Mesenchymal stem cell (in vitro differentiated cells and primary cell): ENCODE data around the gene PARP12.
A peak's percentile ranks its signal among the peaks of the same experiment; 100 is the strongest.

Source experiments
- DNase-seq: peaks from one replicate; pipeline ENCODE4 v3.0.0-alpha.2; 2013
- H2AFZ ChIP-seq: one replicate; pipeline ENCODE4 v1.6.1; 2013; ENCODE audit warnings: low read depth, mild to moderate bottlenecking, control low read depth, inconsistent platforms, low read length, moderate library complexity
- H2AK5ac ChIP-seq: 2 replicates; pipeline ENCODE4 v1.6.1; 2013; ENCODE audit warnings: low read length, moderate library complexity, mild to moderate bottlenecking, inconsistent platforms; ENCODE audit not compliant: severe bottlenecking
- H2BK120ac ChIP-seq: one replicate; pipeline ENCODE4 v1.6.1; 2013; ENCODE audit warnings: low read depth, mild to moderate bottlenecking, inconsistent platforms, low read length, moderate library complexity
- H2BK12ac ChIP-seq, 2 experiments: one replicate each; pipeline ENCODE4 v1.6.1; 2013; ENCODE audit warnings: inconsistent platforms in 2 of 2, low read length in 2 of 2, mild to moderate bottlenecking in 2 of 2, moderate library complexity in 2 of 2, control low read depth in 1 of 2
- H2BK15ac ChIP-seq: one replicate; pipeline ENCODE4 v1.6.1; 2013; ENCODE audit warnings: mild to moderate bottlenecking, low read depth, inconsistent platforms; ENCODE audit not compliant: poor library complexity, severe bottlenecking
- H2BK5ac ChIP-seq: 2 replicates; pipeline ENCODE4 v1.6.1; 2013; ENCODE audit warnings: low read depth, mild to moderate bottlenecking, low read length, control low read depth, inconsistent platforms; ENCODE audit not compliant: poor library complexity, severe bottlenecking
- H3K14ac ChIP-seq, 2 experiments: one replicate each; pipeline ENCODE4 v1.6.1; 2013; ENCODE audit warnings: inconsistent platforms in 2 of 2, low read length in 2 of 2, control low read depth in 1 of 2, mild to moderate bottlenecking in 1 of 2, moderate library complexity in 1 of 2
- H3K18ac ChIP-seq, 2 experiments: one replicate each; pipeline ENCODE4 v1.6.1; 2013; ENCODE audit warnings: inconsistent platforms in 2 of 2, low read length in 2 of 2, control low read depth in 1 of 2, low read depth in 1 of 2, mild to moderate bottlenecking in 1 of 2
- H3K23ac ChIP-seq, 2 experiments: one replicate each; pipeline ENCODE4 v1.6.1; 2013; ENCODE audit warnings: inconsistent platforms in 2 of 2, low read length in 2 of 2, mild to moderate bottlenecking in 2 of 2, moderate library complexity in 2 of 2, control low read depth in 1 of 2
- H3K27ac ChIP-seq: 2 replicates; pipeline ENCODE4 v1.5.1; 2013; ENCODE audit warnings: mild to moderate bottlenecking, moderate library complexity, low read length, control low read depth, inconsistent platforms; ENCODE audit not compliant: poor library complexity, severe bottlenecking
- H3K27me3 ChIP-seq, 2 experiments: 2 replicates each; pipeline versions ENCODE4 v1.6.1 to v1.7.0; 2013; ENCODE audit warnings: low read length in 2 of 2, mild to moderate bottlenecking in 2 of 2, moderate library complexity in 2 of 2, control low read depth in 1 of 2, inconsistent platforms in 1 of 2; ENCODE audit not compliant: control insufficient read depth in 1 of 2, insufficient read depth in 1 of 2
- H3K36me3 ChIP-seq, 2 experiments: 2 replicates each; pipeline versions ENCODE4 v1.6.1 to v1.7.0; 2013; ENCODE audit warnings: low read length in 2 of 2, control low read depth in 1 of 2, inconsistent platforms in 1 of 2, low read depth in 1 of 2, mild to moderate bottlenecking in 1 of 2; ENCODE audit not compliant: insufficient read depth in 2 of 2, control insufficient read depth in 1 of 2
- H3K4ac ChIP-seq, 2 experiments: one replicate each; pipeline ENCODE4 v1.6.1; 2013; ENCODE audit warnings: inconsistent platforms in 2 of 2, low read length in 2 of 2, mild to moderate bottlenecking in 2 of 2, moderate library complexity in 2 of 2, control low read depth in 1 of 2, low read depth in 1 of 2
- H3K4me1 ChIP-seq: 2 replicates; pipeline ENCODE4 v1.6.1; 2013; ENCODE audit warnings: low read depth, low read length, control low read depth; ENCODE audit not compliant: control insufficient read depth, insufficient read depth
- H3K4me2 ChIP-seq: 2 replicates; pipeline ENCODE4 v1.6.1; 2013; ENCODE audit warnings: low read length, mild to moderate bottlenecking, inconsistent platforms; ENCODE audit not compliant: poor library complexity, severe bottlenecking
- H3K4me3 ChIP-seq, 2 experiments: 2 replicates each; pipeline versions ENCODE4 v1.5.1 to v1.7.0; 2013; ENCODE audit warnings: low read length in 2 of 2, mild to moderate bottlenecking in 2 of 2, control low read depth in 1 of 2, low read depth in 1 of 2; ENCODE audit not compliant: insufficient read depth in 1 of 2
- H3K79me1 ChIP-seq: replicated peaks from 2 replicates; pipeline ENCODE4 v1.6.1; 2013; ENCODE audit warnings: mild to moderate bottlenecking, control low read depth, low read length, inconsistent platforms; ENCODE audit not compliant: poor library complexity, severe bottlenecking
- H3K9ac ChIP-seq: 2 replicates; pipeline ENCODE4 v1.7.0; 2013; ENCODE audit warnings: mild to moderate bottlenecking, low read length, moderate library complexity
- H3K9me3 ChIP-seq: 2 replicates; pipeline ENCODE4 v1.7.0; 2013; ENCODE audit warnings: mild to moderate bottlenecking, low read length; ENCODE audit not compliant: control insufficient read depth
- H4K8ac ChIP-seq: one replicate; pipeline ENCODE4 v1.6.1; 2013; ENCODE audit warnings: inconsistent platforms, mild to moderate bottlenecking, low read length, moderate library complexity
- H4K91ac ChIP-seq: one replicate; pipeline ENCODE4 v1.6.1; 2013; ENCODE audit warnings: mild to moderate bottlenecking, low read length, inconsistent platforms
- WGBS: methylation state at CpG from one replicate; pipeline ENCODE4 v1.1.7; 2013; ENCODE audit warnings: mixed read lengths; 5-methylcytosine and 5-hydroxymethylcytosine counted together

PARP12 gene

GRCh38 chr7:139982927-139983920 lies 79.5 kb downstream of the PARP12 start:
- Histone ChIP-seq H3K27me3 (peaks cover 0 to 21% of the 10 kb centered on the region in 2 experiments), H2BK12ac (no peak overlapping the region), H3K23ac (no peak overlapping the region), H3K36me3 (peaks cover 0 to 3% of the 10 kb centered on the region in 2 experiments), H2BK5ac (no peak overlapping the region), H4K91ac (no peak overlapping the region), H3K79me1 (no peaks in the 10 kb centered on the region), H3K4me2 (no peak overlapping the region), H3K9ac (no peak overlapping the region), H2BK15ac (no peak overlapping the region), H4K8ac (no peak overlapping the region), H2BK120ac (no peak overlapping the region), H3K4me1 (peaks cover 7% of the 10 kb centered on the region), H2AFZ (no peak overlapping the region), H3K9me3 (no peaks in the 10 kb centered on the region), H3K4me3 (no peak overlapping the region), H3K14ac (no peak overlapping the region), H3K27ac (no peak overlapping the region), H2AK5ac (no peak overlapping the region), H3K4ac (no peak overlapping the region), H3K18ac (no peak overlapping the region)
- 93% methylated on average over 9 of the region's 9 CpGs for WGBS
- DNase-seq = peak; percentile 12

- no peak overlapping the region for H3K4ac ChIP-seq
- H2BK5ac ChIP-seq = no peak overlapping the region
- no peak overlapping the region for H3K9ac ChIP-seq
- H4K8ac ChIP-seq = no peak overlapping the region
- H3K27ac ChIP-seq = no peak overlapping the region
- no peak for DNase-seq
- H3K4me1 ChIP-seq = peaks cover 2% of the 10 kb centered on the region
- H3K27me3 ChIP-seq = peaks cover 0 to 12% of the 10 kb centered on the region in 2 experiments
- no peak overlapping the region for H2BK15ac ChIP-seq
- H2AK5ac ChIP-seq = no peak overlapping the region
- H3K4me3 ChIP-seq = no peak overlapping the region
- H3K79me1 ChIP-seq = no peaks in the 10 kb centered on the region
- no peaks in the 10 kb centered on the region for H3K9me3 ChIP-seq
- H4K91ac ChIP-seq = no peak overlapping the region
- H3K18ac ChIP-seq = no peak overlapping the region
- H2BK120ac ChIP-seq = no peak overlapping the region
- 88% methylated on average over 4 of the region's 5 CpGs for WGBS
- H2BK12ac ChIP-seq = no peak overlapping the region
- no peak overlapping the region for H2AFZ ChIP-seq
- peaks cover 0 to 3% of the 10 kb centered on the region in 2 experiments for H3K36me3 ChIP-seq
- H3K14ac ChIP-seq = no peak overlapping the region
- H3K4me2 ChIP-seq = no peak overlapping the region
- H3K23ac ChIP-seq = no peak overlapping the region
Observed at GRCh38 chr7:139981511-139981895, 81.2 kb downstream of the PARP12 start.

- no peaks in the 10 kb centered on the region for H3K36me3 ChIP-seq
- no peak overlapping the region for H3K4ac ChIP-seq
- no peak for DNase-seq
- no peak overlapping the region for H3K27ac ChIP-seq
- no peak overlapping the region for H3K23ac ChIP-seq
- H3K18ac ChIP-seq = no peak overlapping the region
- no peak overlapping the region for H2BK5ac ChIP-seq
- no peak overlapping the region for H2BK15ac ChIP-seq
- no peak overlapping the region for H3K4me2 ChIP-seq
- no peak overlapping the region for H2BK12ac ChIP-seq
- no peak overlapping the region for H2BK120ac ChIP-seq
- WGBS = 85% methylated on average over 12 of the region's 17 CpGs
- no peak overlapping the region for H3K14ac ChIP-seq
- H4K8ac ChIP-seq = no peak overlapping the region
- peaks cover 2% of the 10 kb centered on the region for H3K4me1 ChIP-seq
- no peaks in the 10 kb centered on the region for H3K9me3 ChIP-seq
- no peaks in the 10 kb centered on the region for H3K79me1 ChIP-seq
- H3K27me3 ChIP-seq = peaks cover 0 to 27% of the 10 kb centered on the region in 2 experiments
- H2AFZ ChIP-seq = no peak overlapping the region
- no peak overlapping the region for H2AK5ac ChIP-seq
- no peak overlapping the region for H3K4me3 ChIP-seq
- H3K9ac ChIP-seq = no peak overlapping the region
- no peak overlapping the region for H4K91ac ChIP-seq
Observed at GRCh38 chr7:139976838-139977656, 85.7 kb downstream of the PARP12 start.
